HepG2 (cell line): ENCODE data around the gene RANBP17. TPM values are rescaled to one million over a fixed set of nuclear protein-coding genes. Genes with fewer than 3 reads are reported as not detected.

Source experiments
- AGO2 ChIP-seq: fragments of 200-400 bp; formaldehyde crosslinking; optimal IDR thresholded peaks from 2 replicates; pipeline ENCODE3; 2017; ENCODE audit warnings: mild to moderate bottlenecking, low read depth, low read length, moderate library complexity
- ZBTB40 ChIP-seq, 2 experiments: fragments of 450-650 bp in 1 of 2; sonication (generic) in 1 of 2; formaldehyde crosslinking in 1 of 2; IDR thresholded peaks; 2 replicates each; pipeline versions ENCODE4 v1.6.1 to v1.8.0; 2016 to 2022; ENCODE audit warnings: antibody characterized with exemption in 1 of 2, mild to moderate bottlenecking in 1 of 2, missing genetic modification reagents in 1 of 2
- ZNF282 ChIP-seq: fragments of 450-650 bp; IDR thresholded peaks from 2 replicates; pipeline ENCODE4 v1.6.1; 2018; ENCODE audit not compliant: partially characterized antibody
- ZSCAN9 ChIP-seq: IDR thresholded peaks from 2 replicates; pipeline ENCODE4 v1.6.1; 2016; ENCODE audit warnings: borderline replicate concordance
- polyA plus RNA-seq, 8 experiments: library from polyadenylated mRNA; depleted of rRNA in 3 of 8; stranded (reverse) in 7 of 8; unstranded in 1 of 8; fragments of >200 nt; fragmentation: Illumina TruSeq in 4 of 8; extraction: Trizol in 4 of 8; gene quantifications; 2 replicates each; pipeline versions ENCODE4 v1.2.1 to v1.2.3, GENCODE V29; 2011 to 2016; ENCODE audit warnings: low read depth in 4 of 8, missing spikeins in 1 of 8, mixed read lengths in 1 of 8; ENCODE audit not compliant: insufficient read depth in 1 of 8
- total RNA-seq, 5 experiments: library from RNA; depleted of rRNA; stranded (reverse); fragments of >200 nt; fragmentation: Illumina TruSeq; extraction: Trizol; gene quantifications; 2 replicates each; pipeline ENCODE4 v1.2.3, GENCODE V29; 2016; ENCODE audit warnings: low read depth in 1 of 5
- TF ChIP-seq, protein P1 (sequence below): sonication (generic); formaldehyde crosslinking; IDR thresholded peaks from 2 replicates; pipeline ENCODE4 v1.8.0; 2022; ENCODE audit warnings: missing genetic modification reagents, mild to moderate bottlenecking, borderline replicate concordance

Gene RANBP17
- total and polyA plus RNA-seq, 2 of the 13 experiments (the other 11 are each of a cell fraction or from before 2014, with no cell fraction given): not detected

- no peak for TF ChIP-seq ZBTB40 (IDR thresholded peaks at IDR 0.05)
- TF ChIP-seq ZBTB40 (CRISPR knock-in tag; IDR thresholded peaks at IDR 0.05): no peak
- TF ChIP-seq, protein P1, sequence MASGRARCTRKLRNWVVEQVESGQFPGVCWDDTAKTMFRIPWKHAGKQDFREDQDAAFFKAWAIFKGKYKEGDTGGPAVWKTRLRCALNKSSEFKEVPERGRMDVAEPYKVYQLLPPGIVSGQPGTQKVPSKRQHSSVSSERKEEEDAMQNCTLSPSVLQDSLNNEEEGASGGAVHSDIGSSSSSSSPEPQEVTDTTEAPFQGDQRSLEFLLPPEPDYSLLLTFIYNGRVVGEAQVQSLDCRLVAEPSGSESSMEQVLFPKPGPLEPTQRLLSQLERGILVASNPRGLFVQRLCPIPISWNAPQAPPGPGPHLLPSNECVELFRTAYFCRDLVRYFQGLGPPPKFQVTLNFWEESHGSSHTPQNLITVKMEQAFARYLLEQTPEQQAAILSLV (CRISPR knock-in tag): no peak
- no peak for TF ChIP-seq AGO2
- TF ChIP-seq ZSCAN9: no peak
- TF ChIP-seq ZNF282: no peak
These were observed 212.9 kb downstream of the RANBP17 start (continued) for GRCh38 chr5:171074747-171075146.
